ENCODE measurements around the gene TMEM223. TPM values are rescaled to one million over a fixed set of nuclear protein-coding genes. Genes with fewer than 3 reads are reported as not detected.

TMEM223 gene
- polyA plus RNA-seq, 3 donors from 2014 or later: 47.9 to 69.7 (median 63.2) TPM

DNA sequence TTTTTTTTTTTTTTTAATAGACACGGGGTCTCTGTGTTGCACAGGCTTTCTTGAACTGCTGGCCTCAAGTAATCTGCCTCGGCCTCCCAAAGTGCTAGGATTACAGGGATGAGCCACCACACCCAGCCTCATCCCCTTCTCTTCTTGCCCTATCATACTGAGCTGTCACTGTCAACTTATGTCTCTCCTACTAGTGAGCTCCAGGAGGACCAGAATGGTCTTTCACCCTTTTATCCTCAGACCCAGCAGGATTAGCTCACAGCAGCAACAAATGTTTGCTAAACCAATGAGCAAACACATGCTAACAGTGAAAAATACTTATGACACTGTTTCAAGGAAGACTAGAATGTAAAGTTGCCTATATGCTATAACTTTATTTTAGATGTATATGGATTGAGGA lies 19.9 kb upstream of the TMEM223 start:
- Mint-ChIP-seq H3K4me1 (no peaks in the 10 kb centered on the region), H3K27me3 (ENCODE audit: low read depth in 3 of 3) (peaks cover 0 to 4% (median 2%) of the 10 kb centered on the region in 3 donors), H3K4me3 (no peak overlapping the region), H3K27ac (peak overlapping the region in 1 of 6 donors; percentile 23), H3K36me3 (peaks cover 0 to 4% (median 3%) of the 10 kb centered on the region in 3 donors), H3K9me3 (no peaks in the 10 kb centered on the region)
- DNase-seq: no peak

DNA sequence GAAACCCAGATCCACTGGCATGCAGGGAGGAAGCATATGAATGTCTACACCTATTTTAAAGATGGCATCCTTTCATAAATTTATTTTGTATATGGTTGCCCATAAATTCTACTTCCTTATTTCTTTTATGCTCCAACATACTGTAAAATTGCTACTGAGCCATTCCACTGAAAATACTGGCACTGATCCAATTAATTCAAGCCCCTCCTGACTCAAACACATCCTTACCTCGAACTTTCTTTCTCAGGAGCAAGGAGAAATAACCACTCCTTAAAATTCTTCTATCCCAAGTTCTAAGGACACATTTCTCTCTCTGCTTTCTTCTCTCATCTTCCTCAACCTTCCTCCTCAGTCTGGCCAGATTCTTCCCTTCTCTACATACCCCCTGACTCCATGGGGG lies 18.9 kb upstream of the TMEM223 start:
- H3K9me3 Mint-ChIP-seq: no peaks in the 10 kb centered on the region
- peaks cover 0 to 4% (median 3%) of the 10 kb centered on the region in 3 donors for H3K36me3 Mint-ChIP-seq
- peaks cover 8 to 9% of the 10 kb centered on the region in 2 donors for H3K4me1 Mint-ChIP-seq
- no peak for DNase-seq
- peak overlapping the region in 2 of 6 donors; percentile 24 to 53 for H3K27ac Mint-ChIP-seq
- no peak overlapping the region for H3K4me3 Mint-ChIP-seq
- peaks cover 0 to 6% (median 2%) of the 10 kb centered on the region in 3 donors for H3K27me3 Mint-ChIP-seq (ENCODE audit: low read depth in 3 of 3)

DNA sequence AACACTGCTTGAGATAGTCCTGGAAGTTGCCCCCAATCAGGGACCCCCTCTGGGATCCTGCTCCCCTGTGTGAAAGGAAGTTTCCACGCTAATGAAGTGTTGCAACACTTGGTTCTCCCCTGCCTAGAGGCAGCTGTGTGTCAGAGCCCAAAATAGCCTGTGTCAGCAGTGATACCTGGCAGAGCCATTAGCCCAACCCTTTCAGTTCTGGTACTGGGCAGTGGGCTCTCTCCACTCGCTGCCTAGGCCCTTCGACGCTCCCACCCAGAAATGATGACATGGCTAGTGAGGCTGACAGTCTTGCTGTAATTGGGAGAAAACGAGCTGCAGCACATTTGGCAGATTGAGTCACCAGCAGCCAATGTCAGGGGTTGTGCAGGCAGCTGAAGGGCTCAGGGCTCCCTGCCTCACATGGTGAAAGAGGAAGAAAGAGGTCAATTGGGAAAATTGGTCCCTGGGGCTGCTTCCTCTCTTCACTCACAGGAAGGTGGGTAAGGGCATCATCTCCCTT lies 14.9 kb upstream of the TMEM223 start:
- peak overlapping the region in 4 of 5 donors; percentile 43 to 100 (median 94) for H3K4me3 Mint-ChIP-seq
- H3K4me1 Mint-ChIP-seq: peaks cover 30 to 34% of the 10 kb centered on the region in 2 donors
- peaks cover 0 to 2% (median 0%) of the 10 kb centered on the region in 6 donors for H3K9me3 Mint-ChIP-seq
- no peak for DNase-seq
- peak overlapping the region in 3 of 6 donors; percentile 68 to 94 (median 93) for H3K27ac Mint-ChIP-seq
- peaks cover 2 to 12% (median 4%) of the 10 kb centered on the region in 3 donors for H3K36me3 Mint-ChIP-seq
- H3K27me3 Mint-ChIP-seq (ENCODE audit: low read depth in 3 of 3): peaks cover 6 to 9% (median 7%) of the 10 kb centered on the region in 3 donors

DNA sequence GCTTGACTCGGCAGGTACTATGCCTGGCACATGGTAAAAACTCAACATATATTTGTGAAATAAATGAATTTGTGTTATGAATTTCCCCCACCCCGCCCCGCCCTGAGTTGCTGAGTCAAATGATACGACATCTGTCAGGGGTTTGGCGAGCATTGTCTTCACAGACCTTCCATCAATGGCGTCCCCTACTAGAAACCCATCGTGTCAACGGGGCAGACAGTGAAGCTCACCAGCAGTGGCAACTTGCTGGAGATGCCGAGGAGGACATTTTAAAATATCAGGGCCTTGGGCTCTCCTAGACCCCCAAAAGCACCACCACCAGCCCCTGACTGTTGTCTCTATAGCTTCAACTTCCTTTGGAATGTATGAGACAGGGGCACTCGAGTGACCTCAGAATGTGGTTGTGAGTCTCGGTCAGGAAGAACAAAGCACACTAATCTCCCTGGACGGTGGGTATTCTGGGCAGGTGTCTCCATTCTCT lies 14.2 kb upstream of the TMEM223 start:
- peaks cover 6 to 8% (median 7%) of the 10 kb centered on the region in 3 donors for H3K27me3 Mint-ChIP-seq (ENCODE audit: low read depth in 3 of 3)
- no peak for DNase-seq

DNA sequence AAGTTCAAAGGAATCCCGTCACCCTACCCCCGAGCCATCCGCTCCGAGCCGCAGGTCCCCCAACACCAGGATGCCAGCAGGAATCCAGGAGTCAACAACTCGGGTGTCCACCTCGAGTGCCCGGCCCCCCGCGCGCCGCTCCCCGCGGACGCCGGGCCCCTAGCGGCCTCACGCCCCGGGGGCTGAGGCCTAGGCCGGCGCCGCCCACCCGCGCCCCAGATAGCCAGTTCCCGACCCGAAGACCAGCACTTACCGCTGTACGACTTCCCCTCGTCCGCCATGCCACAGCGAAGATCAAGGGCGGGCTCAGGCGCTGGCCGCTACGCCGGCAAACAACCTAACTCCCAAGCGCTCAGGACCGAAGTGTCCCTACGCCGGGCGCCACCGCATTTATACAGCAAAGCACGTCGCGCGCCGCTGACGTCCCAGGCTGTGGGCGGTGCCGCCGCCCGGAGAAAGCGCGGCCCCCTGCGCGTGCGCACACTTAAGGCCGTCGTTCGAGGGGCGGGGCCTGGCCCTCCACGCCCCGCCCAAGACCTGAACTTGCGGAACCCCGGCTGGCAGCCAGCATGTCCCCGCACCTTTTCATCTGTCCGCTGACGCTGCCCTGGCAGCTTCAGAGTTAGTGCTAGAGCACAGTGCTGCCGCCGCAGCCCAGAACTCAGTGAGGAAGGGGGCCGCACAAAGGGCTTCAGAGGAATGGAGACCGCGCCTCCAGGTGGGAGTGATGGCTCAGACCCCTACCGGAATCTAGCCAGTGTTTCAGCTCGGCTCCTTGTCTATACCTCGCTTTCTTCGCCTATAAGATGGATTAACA lies 13.5 kb upstream of the TMEM223 start, which contains the start of gene NXF1:
Gene NXF1, minus strand, starts transcription at position 365 of the 817 bp plus-strand sequence. Its CDS starts 84 bp downstream, at position 281.
- Mint-ChIP-seq H3K27ac (peak within 1 kb of the TSS; percentile 93 to 98 (median 96)), H3K9me3 (peaks cover 0 to 2% (median 0%) of the 10 kb centered on the region in 6 donors), H3K4me3 (peak within 1 kb of the TSS; percentile 94 to 100 (median 97)), H3K4me1 (peaks cover 30 to 34% of the 10 kb centered on the region in 2 donors), H3K27me3 (ENCODE audit: low read depth in 3 of 3) (peaks cover 6 to 8% (median 7%) of the 10 kb centered on the region in 3 donors), H3K36me3 (peaks cover 11 to 21% (median 12%) of the 10 kb centered on the region in 3 donors)
- DNase-seq: peak; percentile 97 to 98 (median 98)

More for the DNA sequence above, 14.2 kb upstream of the TMEM223 start:
- peaks cover 30 to 34% of the 10 kb centered on the region in 2 donors for H3K4me1 Mint-ChIP-seq
- peaks cover 0 to 2% (median 0%) of the 10 kb centered on the region in 6 donors for H3K9me3 Mint-ChIP-seq
- H3K36me3 Mint-ChIP-seq: peaks cover 8 to 19% (median 9%) of the 10 kb centered on the region in 3 donors
- H3K27ac Mint-ChIP-seq: peak overlapping the region; percentile 93 to 98 (median 94)
- peak overlapping the region; percentile 94 to 100 (median 96) for H3K4me3 Mint-ChIP-seq

DNA sequence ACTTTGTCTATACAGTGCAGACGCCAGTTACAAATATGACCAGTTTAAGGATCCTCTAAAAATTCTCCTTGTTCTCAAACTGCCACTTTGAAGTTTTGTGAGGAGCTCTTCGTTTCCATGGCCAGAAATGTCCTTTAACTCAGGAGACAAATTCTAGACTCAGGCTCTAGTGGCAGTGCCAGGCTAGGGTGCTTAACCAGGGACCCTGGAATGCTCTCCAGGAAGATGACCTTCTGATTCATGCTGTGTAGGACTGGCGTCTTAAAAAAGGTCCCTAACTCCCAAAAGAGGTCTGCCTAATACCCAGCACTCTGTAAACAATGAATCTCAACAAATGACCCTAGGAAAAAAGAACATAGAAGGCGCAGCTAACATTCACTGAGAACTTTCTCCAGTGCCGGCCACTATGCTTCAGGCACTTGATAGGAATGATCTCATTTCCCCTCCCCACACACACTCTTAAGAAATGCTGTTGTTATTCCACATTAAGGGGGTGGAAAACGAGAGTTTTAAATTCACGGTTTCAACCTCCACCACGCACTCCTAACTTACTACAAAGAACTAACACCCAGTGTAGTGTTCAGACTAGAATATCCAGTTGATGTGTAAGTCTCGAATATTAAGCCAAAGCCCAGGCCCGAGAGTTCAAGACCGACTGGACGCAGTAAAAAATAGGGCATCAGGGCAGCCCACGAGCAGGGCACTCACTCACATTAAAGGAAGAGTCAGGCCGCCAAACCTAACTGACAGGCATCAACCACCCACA lies 12.7 kb upstream of the TMEM223 start:
- Mint-ChIP-seq H3K27ac (peak overlapping the region; percentile 92 to 96 (median 94)), H3K27me3 (ENCODE audit: low read depth in 3 of 3) (peaks cover 6 to 8% (median 7%) of the 10 kb centered on the region in 3 donors), H3K36me3 (peaks cover 11 to 26% (median 16%) of the 10 kb centered on the region in 3 donors), H3K4me3 (peak overlapping the region; percentile 94 to 100 (median 97)), H3K9me3 (peaks cover 0 to 2% (median 0%) of the 10 kb centered on the region in 6 donors), H3K4me1 (peaks cover 30 to 34% of the 10 kb centered on the region in 2 donors)
- no peak for DNase-seq

DNA sequence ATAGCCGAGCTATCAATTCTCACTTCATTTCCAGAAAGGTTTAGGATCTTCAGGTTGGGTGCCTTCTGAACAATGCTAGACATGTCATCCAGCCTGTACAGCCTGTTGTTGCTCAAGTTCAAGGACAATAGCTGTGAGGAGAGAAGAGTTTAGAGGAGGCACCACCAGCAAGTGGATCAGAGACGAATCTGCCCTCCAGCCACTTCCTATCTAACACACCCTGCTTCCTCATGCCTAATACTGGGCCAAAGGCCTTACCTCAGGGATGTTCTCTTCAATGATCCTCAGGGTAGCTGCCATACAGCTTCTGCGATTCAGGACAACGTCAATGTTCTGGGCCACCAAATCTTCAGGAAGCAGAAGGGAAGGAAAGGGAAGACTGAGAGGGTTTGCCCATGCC lies 9.3 kb upstream of the TMEM223 start:
- Mint-ChIP-seq H3K27ac (peak overlapping the region in 1 of 6 donors; percentile 23), H3K9me3 (peaks cover 0 to 2% (median 0%) of the 10 kb centered on the region in 6 donors), H3K4me3 (no peak overlapping the region), H3K27me3 (ENCODE audit: low read depth in 3 of 3) (peaks cover 6 to 7% (median 6%) of the 10 kb centered on the region in 3 donors), H3K36me3 (peaks cover 19 to 41% (median 24%) of the 10 kb centered on the region in 3 donors), H3K4me1 (peaks cover 26 to 29% of the 10 kb centered on the region in 2 donors)
- DNase-seq: no peak

DNA sequence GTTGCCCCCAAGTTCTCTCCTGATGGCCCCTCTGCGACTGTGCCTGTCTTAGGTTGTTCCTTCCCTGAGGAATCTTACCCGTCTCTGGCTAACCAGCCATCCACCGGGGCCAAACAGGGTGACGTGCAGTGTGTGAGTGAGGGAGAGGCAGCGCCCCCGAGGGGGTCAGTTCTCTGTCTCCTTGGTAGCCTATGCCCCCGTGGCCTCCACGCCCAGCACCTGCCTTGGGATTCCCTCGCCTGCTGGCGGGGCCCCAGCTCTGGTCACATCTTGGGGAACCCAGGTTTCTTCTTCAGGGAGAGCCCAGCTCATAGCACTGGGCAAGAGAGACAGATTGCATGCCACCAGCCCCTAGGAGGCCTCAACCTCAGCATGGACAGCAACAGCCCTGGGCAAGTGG lies 7.7 kb upstream of the TMEM223 start:
- peaks cover 0 to 2% (median 0%) of the 10 kb centered on the region in 6 donors for H3K9me3 Mint-ChIP-seq
- H3K27me3 Mint-ChIP-seq (ENCODE audit: low read depth in 3 of 3): peaks cover 0 to 3% (median 1%) of the 10 kb centered on the region in 3 donors
- peaks cover 13 to 14% of the 10 kb centered on the region in 2 donors for H3K4me1 Mint-ChIP-seq
- no peak for DNase-seq
- H3K27ac Mint-ChIP-seq: peak overlapping the region in 2 of 6 donors; percentile 22 to 23
- no peak overlapping the region for H3K4me3 Mint-ChIP-seq
- peaks cover 32 to 56% (median 32%) of the 10 kb centered on the region in 3 donors for H3K36me3 Mint-ChIP-seq

DNA sequence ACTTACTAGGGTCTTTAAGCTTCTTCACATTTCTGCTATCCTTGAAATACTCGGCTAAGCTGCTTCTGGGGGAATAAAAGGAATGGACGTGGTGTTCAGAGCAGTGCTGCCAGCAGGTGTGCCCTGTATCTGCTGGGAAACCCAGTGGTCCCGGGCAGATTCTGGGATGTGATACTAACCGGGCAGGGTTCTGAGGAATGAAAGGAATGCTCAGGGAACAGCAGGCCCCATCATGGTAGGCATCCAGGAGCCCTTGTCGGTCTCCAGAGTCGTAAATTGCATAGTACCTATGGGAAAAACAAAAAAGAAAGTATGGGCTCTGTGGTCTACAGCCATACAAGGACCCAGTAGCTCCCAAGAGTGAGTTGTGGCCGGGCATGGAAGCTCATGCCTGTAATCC lies 4.5 kb upstream of the TMEM223 start:
- Mint-ChIP-seq H3K4me3 (no peak overlapping the region), H3K9me3 (no peaks in the 10 kb centered on the region), H3K27ac (peak overlapping the region in 2 of 6 donors; percentile 37 to 60), H3K27me3 (ENCODE audit: low read depth in 3 of 3) (peaks cover 0 to 7% (median 4%) of the 10 kb centered on the region in 3 donors), H3K4me1 (peaks cover 14% of the 10 kb centered on the region in 2 donors), H3K36me3 (peaks cover 29 to 50% (median 30%) of the 10 kb centered on the region in 3 donors)
- no peak for DNase-seq

DNA sequence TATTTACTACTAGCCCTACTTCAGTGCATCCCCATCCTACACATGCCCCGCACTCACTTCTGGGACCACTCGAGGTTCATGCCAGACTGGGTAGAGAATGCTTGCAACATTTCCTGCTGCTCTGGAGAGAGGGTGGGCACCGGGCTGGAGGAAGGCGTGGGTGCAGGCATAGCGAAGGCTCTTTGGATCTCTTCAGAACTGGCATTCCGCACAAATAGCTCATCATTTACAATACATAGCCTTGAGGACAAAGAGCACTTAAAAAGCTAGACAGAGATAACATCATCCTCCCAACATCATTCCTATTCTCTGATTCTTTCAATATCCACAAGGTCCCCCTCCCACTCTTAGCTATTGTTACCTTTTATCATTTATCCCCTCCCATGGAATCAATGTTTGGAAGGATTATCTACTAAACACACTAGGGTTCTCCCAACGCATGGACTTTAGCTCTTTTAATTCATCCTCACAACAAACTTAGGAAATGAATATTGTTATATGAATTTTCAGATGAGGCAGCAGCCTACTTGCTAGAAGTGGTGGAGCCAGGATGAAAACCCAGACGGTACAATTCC lies 2.5 kb upstream of the TMEM223 start:
- Mint-ChIP-seq H3K27ac (peak overlapping the region; percentile 37 to 83 (median 74)), H3K9me3 (no peaks in the 10 kb centered on the region), H3K4me3 (no peak overlapping the region), H3K27me3 (ENCODE audit: low read depth in 3 of 3) (peaks cover 0 to 7% (median 4%) of the 10 kb centered on the region in 3 donors), H3K36me3 (peaks cover 19 to 41% (median 24%) of the 10 kb centered on the region in 3 donors), H3K4me1 (peaks cover 28 to 34% of the 10 kb centered on the region in 2 donors)
- DNase-seq: no peak

DNA sequence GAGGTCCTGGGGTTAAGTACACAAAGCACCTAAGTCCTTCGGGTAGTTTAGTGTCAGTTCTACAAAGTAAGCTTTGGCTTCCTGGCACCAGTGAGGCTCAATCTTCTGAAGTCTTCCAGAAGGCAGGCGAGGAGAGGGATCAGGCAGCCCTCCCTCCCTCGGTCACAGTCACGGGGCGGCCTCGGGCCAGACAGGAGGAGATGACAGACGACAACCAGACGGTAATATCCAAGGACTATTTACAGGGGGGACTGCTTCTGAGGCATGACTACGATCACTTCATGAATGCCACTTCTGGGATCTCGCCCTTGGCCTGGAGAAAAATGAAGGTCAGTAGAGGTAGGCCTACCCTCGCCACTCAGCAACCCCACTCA lies 383 bp upstream of the TMEM223 start:
- Mint-ChIP-seq H3K4me1 (peaks cover 46 to 51% of the 10 kb centered on the region in 2 donors), H3K9me3 (no peaks in the 10 kb centered on the region), H3K27me3 (ENCODE audit: low read depth in 3 of 3) (peaks cover 0 to 10% (median 4%) of the 10 kb centered on the region in 3 donors), H3K4me3 (peak overlapping the region; percentile 82 to 96 (median 86)), H3K36me3 (peaks cover 16 to 32% (median 19%) of the 10 kb centered on the region in 3 donors), H3K27ac (peak overlapping the region; percentile 94 to 96 (median 95))
- DNase-seq: no peak

DNA sequence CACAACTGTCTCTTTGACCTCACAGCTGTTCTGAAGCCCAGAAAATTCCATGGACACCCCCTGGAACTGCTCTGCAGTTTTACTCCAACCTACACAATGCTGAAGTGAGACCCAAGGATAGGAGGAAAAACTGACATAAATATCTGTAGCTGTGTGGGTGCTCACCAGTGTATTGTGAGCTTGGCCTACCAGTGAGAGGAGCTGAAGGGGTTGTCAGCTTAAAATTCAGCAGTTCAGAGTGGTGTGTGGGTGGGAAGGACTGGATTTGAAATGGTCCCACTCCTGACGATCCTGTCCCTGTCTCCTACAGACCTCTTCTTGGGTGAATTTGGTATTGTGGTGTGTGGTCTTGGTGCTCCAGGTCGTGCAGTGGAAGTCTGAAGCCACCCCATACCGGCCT lies 2.2 kb downstream of the TMEM223 start:
- Mint-ChIP-seq H3K9me3 (no peaks in the 10 kb centered on the region), H3K27ac (peak overlapping the region; percentile 92 to 96 (median 95)), H3K4me1 (peaks cover 54 to 64% of the 10 kb centered on the region in 2 donors), H3K36me3 (peaks cover 4 to 15% (median 5%) of the 10 kb centered on the region in 3 donors), H3K4me3 (peak overlapping the region; percentile 70 to 96 (median 95)), H3K27me3 (ENCODE audit: low read depth in 3 of 3) (peaks cover 0 to 11% (median 4%) of the 10 kb centered on the region in 3 donors)
- DNase-seq: no peak

Data from immature natural killer cell (primary cell).